IMR-90 (cell line): Measurements from ENCODE around the gene ARMCX4. TPM values are rescaled to one million over a fixed set of nuclear protein-coding genes. Genes with fewer than 3 reads are reported as not detected.
A peak's percentile ranks its signal among the peaks of the same experiment; 100 is the strongest.

ENCODE experiments used
- polyA plus RNA-seq, 3 experiments: library from polyadenylated mRNA; depleted of rRNA; stranded (reverse); fragments of >200 nt; gene quantifications; 2 replicates each; pipeline ENCODE4 v1.2.3, GENCODE V29; 2012; ENCODE audit warnings: low replicate concordance in 1 of 3
- total RNA-seq: library from RNA; depleted of rRNA; stranded (reverse); fragments of >200 nt; gene quantifications from 2 replicates; pipeline ENCODE4 v1.2.3, GENCODE V29; 2012
- TF ChIP-seq, protein P1 (sequence below): conservative IDR thresholded peaks from 2 replicates; pipeline ENCODE4 v1.5.1; 2012; ENCODE audit warnings: mild to moderate bottlenecking, low read depth, low read length, improper control_type of control experiment
- TF ChIP-seq, protein P2 (sequence below): fragments of 150-350 bp; IDR thresholded peaks from 2 replicates; pipeline ENCODE4 v1.6.1; 2017; ENCODE audit warnings: mild to moderate bottlenecking, antibody characterized with exemption, low read length, low read depth

ARMCX4 gene
- total and polyA plus RNA-seq, 2 of the 4 experiments (the other 2 are of a cell fraction), result 2.3 to 4.2 TPM

DNA sequence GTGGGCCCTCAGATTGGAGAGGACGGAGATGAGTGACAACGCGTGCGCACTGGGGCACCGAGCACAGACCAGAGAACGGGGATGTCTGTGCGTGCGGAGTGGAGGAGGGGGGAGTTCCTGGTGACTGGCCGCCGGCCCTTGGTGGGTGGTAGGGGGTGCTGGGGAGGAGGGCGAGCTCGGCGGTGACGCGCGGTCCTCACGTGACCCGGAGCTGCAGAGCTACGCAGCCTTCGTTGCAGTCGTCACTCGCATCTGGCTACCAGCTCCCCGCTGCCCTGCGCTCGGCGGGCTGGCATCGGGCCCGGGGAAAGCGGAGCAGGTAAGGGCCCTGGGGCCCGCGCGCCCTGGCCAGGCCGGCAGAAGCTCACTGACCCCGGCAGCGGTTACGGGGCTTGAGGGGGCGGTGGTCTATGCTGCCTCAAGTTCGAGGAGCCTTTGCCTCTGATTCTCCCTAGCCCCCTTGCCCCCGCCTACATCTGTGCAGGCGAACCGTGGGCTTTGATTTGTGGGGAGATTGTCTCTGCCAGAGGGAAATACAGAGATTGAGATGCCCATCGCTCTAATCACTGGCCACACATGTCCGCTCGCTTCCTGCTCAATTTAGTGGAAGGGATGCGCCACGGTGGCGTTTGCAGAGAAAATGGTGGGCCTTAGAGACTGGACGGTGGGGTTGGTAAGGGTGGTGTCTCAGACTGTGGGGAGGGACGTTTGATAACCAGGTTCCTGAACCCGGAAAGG is at the start of gene ARMCX4 (continued):
- TF ChIP-seq, protein P1, sequence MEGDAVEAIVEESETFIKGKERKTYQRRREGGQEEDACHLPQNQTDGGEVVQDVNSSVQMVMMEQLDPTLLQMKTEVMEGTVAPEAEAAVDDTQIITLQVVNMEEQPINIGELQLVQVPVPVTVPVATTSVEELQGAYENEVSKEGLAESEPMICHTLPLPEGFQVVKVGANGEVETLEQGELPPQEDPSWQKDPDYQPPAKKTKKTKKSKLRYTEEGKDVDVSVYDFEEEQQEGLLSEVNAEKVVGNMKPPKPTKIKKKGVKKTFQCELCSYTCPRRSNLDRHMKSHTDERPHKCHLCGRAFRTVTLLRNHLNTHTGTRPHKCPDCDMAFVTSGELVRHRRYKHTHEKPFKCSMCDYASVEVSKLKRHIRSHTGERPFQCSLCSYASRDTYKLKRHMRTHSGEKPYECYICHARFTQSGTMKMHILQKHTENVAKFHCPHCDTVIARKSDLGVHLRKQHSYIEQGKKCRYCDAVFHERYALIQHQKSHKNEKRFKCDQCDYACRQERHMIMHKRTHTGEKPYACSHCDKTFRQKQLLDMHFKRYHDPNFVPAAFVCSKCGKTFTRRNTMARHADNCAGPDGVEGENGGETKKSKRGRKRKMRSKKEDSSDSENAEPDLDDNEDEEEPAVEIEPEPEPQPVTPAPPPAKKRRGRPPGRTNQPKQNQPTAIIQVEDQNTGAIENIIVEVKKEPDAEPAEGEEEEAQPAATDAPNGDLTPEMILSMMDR, result no peak
- TF ChIP-seq, protein P2, sequence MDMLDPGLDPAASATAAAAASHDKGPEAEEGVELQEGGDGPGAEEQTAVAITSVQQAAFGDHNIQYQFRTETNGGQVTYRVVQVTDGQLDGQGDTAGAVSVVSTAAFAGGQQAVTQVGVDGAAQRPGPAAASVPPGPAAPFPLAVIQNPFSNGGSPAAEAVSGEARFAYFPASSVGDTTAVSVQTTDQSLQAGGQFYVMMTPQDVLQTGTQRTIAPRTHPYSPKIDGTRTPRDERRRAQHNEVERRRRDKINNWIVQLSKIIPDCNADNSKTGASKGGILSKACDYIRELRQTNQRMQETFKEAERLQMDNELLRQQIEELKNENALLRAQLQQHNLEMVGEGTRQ, result peak; percentile 86
